Measurements from ENCODE around the gene MTA3. TPM values are rescaled to one million over a fixed set of nuclear protein-coding genes. Genes with fewer than 3 reads are reported as not detected.

The MTA3 gene
- total and polyA plus RNA-seq, 2 donors (not counting 1 experiment from before 2014, with no cell fraction given), result 13.4 to 33.2 TPM

DNA sequence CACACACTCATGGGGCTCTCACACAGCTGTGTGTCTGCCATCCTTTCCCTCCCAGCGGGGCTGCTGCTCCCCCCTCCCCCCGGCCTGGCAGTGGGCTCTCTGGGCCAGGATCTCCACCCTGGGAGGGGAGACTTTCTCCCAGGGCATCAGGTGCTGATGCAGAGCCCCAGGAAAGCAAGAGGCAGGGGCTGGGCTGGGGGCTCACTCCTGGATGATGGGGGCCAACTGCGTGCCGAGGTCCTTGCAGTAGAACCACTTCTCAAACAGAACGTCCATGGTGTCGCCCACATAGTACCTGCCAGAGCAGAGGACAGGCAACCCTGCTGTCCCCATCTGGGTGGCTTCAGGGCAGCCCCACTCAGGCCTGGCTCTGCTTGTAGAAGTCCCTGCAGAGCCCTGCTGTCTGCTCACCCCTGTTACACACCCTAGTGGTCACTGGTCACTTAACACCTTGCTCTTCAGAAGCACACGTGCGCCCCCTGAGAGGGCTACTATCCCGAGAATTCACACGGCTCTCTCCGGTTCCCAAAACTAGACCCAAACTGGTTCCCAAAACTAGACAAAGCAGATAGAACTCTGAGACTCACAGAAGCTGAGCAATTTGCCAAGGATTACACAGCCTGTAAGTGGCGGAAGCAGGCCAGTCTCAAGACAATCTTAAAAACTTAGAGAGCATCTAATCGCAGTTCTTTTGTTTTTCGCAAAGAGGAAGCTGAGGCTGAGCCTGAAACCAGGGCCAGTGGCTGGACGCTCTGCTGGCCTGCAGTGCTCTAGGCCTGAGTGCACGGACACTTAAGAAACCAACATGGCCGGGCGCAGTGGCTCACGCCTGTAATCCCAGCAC is 202.1 kb downstream of the MTA3 start:
- 90% methylated on average over 17 of the region's 19 CpGs for WGBS (ENCODE audit: insufficient coverage)
- peaks cover under 1 to 2% of the 10 kb centered on the region in 2 donors for H3K4me1 ChIP-seq (ENCODE audit: control insufficient read depth in 2 of 2, insufficient read depth in 2 of 2, low read length in 2 of 2)
- DNase-seq (peak; percentile 38), ATAC-seq (ENCODE audit: low read depth) (peak; percentile 57)
- intact Hi-C loops (cut with micrococcal nuclease), result no loop called here
- Mint-ChIP-seq H3K9me3 (ENCODE audit: insufficient read depth) (no peaks in the 10 kb centered on the region), H3K4me1 (peaks cover 7% of the 10 kb centered on the region), H3K4me3 (no peak overlapping the region), H3K27me3 (no peaks in the 10 kb centered on the region), H3K27ac (no peak overlapping the region)
- ChIA-PET POLR2A (no interaction called here), CTCF (interaction anchor here (1.4 to 1.6 kb wide), 3 partner anchors 16 to 28 kb away, joined by 3 to 5 read pairs (median 4); no protein-coding TSS in a partner anchor)
- no peak overlapping the region for H3K9ac ChIP-seq (ENCODE audit: low read length)
- H3K27ac ChIP-seq (ENCODE audit: low read length in 2 of 2), result no peak overlapping the region
- H3K36me3 ChIP-seq (replicated peaks in 1 of 2; ENCODE audit: control extremely low read depth in 1 of 2, control insufficient read depth in 1 of 2, extremely low read depth in 1 of 2, insufficient read depth in 2 of 2, low read length in 1 of 2), result no peaks in the 10 kb centered on the region
- no peak for TF ChIP-seq EZH2 (IDR thresholded peaks at IDR 0.05; ENCODE audit: borderline replicate concordance, insufficient read depth, low read depth, low read length, poor library complexity, severe bottlenecking)
- TF ChIP-seq, protein P1, sequence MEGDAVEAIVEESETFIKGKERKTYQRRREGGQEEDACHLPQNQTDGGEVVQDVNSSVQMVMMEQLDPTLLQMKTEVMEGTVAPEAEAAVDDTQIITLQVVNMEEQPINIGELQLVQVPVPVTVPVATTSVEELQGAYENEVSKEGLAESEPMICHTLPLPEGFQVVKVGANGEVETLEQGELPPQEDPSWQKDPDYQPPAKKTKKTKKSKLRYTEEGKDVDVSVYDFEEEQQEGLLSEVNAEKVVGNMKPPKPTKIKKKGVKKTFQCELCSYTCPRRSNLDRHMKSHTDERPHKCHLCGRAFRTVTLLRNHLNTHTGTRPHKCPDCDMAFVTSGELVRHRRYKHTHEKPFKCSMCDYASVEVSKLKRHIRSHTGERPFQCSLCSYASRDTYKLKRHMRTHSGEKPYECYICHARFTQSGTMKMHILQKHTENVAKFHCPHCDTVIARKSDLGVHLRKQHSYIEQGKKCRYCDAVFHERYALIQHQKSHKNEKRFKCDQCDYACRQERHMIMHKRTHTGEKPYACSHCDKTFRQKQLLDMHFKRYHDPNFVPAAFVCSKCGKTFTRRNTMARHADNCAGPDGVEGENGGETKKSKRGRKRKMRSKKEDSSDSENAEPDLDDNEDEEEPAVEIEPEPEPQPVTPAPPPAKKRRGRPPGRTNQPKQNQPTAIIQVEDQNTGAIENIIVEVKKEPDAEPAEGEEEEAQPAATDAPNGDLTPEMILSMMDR (IDR thresholded peaks at IDR 0.05), result peak; percentile 24
- H3K27me3 ChIP-seq (replicated peaks in 1 of 4; ENCODE audit: control extremely low read depth in 1 of 4, control insufficient read depth in 3 of 4, insufficient read depth in 4 of 4, low read length in 3 of 4), result no peaks in the 10 kb centered on the region
- no peaks in the 10 kb centered on the region for H3K9me3 ChIP-seq (ENCODE audit: control extremely low read depth in 1 of 3, control insufficient read depth in 2 of 3, insufficient read depth in 1 of 3, low read length in 2 of 3)
- H3K4me2 ChIP-seq (replicated peaks; ENCODE audit: low read depth, low read length, poor library complexity, severe bottlenecking), result no peak overlapping the region
- H3K4me3 ChIP-seq (ENCODE audit: control extremely low read depth in 1 of 5, extremely low read depth in 1 of 5, insufficient read depth in 1 of 5, low read depth in 2 of 5, low read length in 4 of 5), result no peak overlapping the region
- H4K20me1 ChIP-seq (ENCODE audit: control insufficient read depth, insufficient read depth, low read length, poor library complexity, severe bottlenecking), result no peaks in the 10 kb centered on the region
- no peak overlapping the region for H2AFZ ChIP-seq (ENCODE audit: insufficient read depth, low read depth, low read length, poor library complexity, severe bottlenecking)
- H3K79me2 ChIP-seq (ENCODE audit: control insufficient read depth, insufficient read depth, low read length), result no peaks in the 10 kb centered on the region

DNA sequence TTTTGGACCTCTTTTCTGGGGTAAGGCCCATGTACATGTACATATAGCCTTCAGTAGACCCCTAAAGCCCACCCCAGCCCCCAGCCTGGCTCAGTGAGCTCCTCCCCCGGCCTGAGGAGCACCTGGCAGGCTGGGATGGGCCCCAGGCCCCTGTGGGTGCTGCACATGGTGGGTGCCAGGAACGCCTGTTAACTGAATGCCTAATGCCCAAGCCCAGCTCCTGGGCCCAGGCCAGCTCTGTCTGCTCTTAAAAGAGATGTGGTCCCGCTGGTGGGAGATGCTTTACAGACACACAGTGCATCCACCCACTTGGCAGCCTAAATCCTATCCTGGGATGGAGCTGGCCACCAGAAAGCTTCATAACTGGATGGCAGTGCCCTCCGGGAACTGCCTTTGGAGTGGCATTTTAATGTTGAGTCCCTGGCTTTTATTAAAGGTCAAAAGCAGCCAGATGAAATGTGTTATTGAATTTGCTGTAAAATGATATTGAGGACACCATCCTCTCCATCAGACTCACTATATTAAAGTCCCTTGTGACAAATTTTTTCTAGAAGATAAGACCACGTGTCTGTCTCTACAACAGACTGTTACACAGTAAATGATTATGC is 203.2 kb downstream of the MTA3 start:
- CTCF ChIA-PET, result interaction anchor here (0.7 to 1.6 kb wide), 2 partner anchors 16 to 29 kb away, joined by 4 read pairs; no protein-coding TSS in a partner anchor
- WGBS (ENCODE audit: insufficient coverage), result 93% methylated on average over 3 of the region's 5 CpGs
- no peak overlapping the region for H3K4me2 ChIP-seq (replicated peaks; ENCODE audit: low read depth, low read length, poor library complexity, severe bottlenecking)
- DNase-seq (no peak), ATAC-seq (ENCODE audit: low read depth) (no peak)
- POLR2A ChIA-PET, result interaction anchor here (1.2 kb wide), 1 partner anchor 39 kb away, joined by 3 read pairs; no protein-coding TSS in a partner anchor
- no peak overlapping the region for H2AFZ ChIP-seq (ENCODE audit: insufficient read depth, low read depth, low read length, poor library complexity, severe bottlenecking)
- Mint-ChIP-seq H3K27ac (no peak overlapping the region), H3K4me1 (peaks cover 13% of the 10 kb centered on the region), H3K9me3 (ENCODE audit: insufficient read depth) (no peaks in the 10 kb centered on the region), H3K4me3 (no peak overlapping the region), H3K27me3 (no peaks in the 10 kb centered on the region)
- no peak for TF ChIP-seq EZH2 (IDR thresholded peaks at IDR 0.05; ENCODE audit: borderline replicate concordance, insufficient read depth, low read depth, low read length, poor library complexity, severe bottlenecking)
- TF ChIP-seq, protein P1 (IDR thresholded peaks at IDR 0.05), result no peak
- H3K4me3 ChIP-seq (ENCODE audit: control extremely low read depth in 1 of 5, extremely low read depth in 1 of 5, insufficient read depth in 1 of 5, low read depth in 2 of 5, low read length in 4 of 5), result no peak overlapping the region
- H3K27ac ChIP-seq (ENCODE audit: low read length in 2 of 2), result no peak overlapping the region
- H3K27me3 ChIP-seq (replicated peaks in 1 of 4; ENCODE audit: control extremely low read depth in 1 of 4, control insufficient read depth in 3 of 4, insufficient read depth in 4 of 4, low read length in 3 of 4), result no peaks in the 10 kb centered on the region
- H3K9me3 ChIP-seq (ENCODE audit: control extremely low read depth in 1 of 3, control insufficient read depth in 2 of 3, insufficient read depth in 1 of 3, low read length in 2 of 3), result no peaks in the 10 kb centered on the region
- H3K36me3 ChIP-seq (replicated peaks in 1 of 2; ENCODE audit: control extremely low read depth in 1 of 2, control insufficient read depth in 1 of 2, extremely low read depth in 1 of 2, insufficient read depth in 2 of 2, low read length in 1 of 2), result no peaks in the 10 kb centered on the region
- intact Hi-C loops (cut with micrococcal nuclease), result no loop called here
- peaks cover 7% of the 10 kb centered on the region in 2 donors for H3K4me1 ChIP-seq (ENCODE audit: control insufficient read depth in 2 of 2, insufficient read depth in 2 of 2, low read length in 2 of 2)
- no peak overlapping the region for H3K9ac ChIP-seq (ENCODE audit: low read length)
- H3K79me2 ChIP-seq (ENCODE audit: control insufficient read depth, insufficient read depth, low read length), result no peaks in the 10 kb centered on the region
- H4K20me1 ChIP-seq (ENCODE audit: control insufficient read depth, insufficient read depth, low read length, poor library complexity, severe bottlenecking), result no peaks in the 10 kb centered on the region

All from B cell (primary cell).